Astrocyte (in vitro differentiated cells and primary cell): ENCODE measurements around the gene ZNF438. TPM values are rescaled to one million over a fixed set of nuclear protein-coding genes. Genes with fewer than 3 reads are reported as not detected.

Experiments used
- DNase-seq: peaks from one replicate; pipeline ENCODE4 v3.0.0-alpha.2; 2010; ENCODE audit warnings: low read depth
- FAIRE-seq: peaks from 2 replicates; lab custom pipeline; 2011; peaks lifted over from hg19 to GRCh38; lab: Jason Lieb, UNC
- H2AFZ ChIP-seq: 2 replicates; pipeline ENCODE4 v1.6.0; 2012; ENCODE audit warnings: low read depth, low read length, inconsistent platforms
- H3K27ac ChIP-seq: 2 replicates; pipeline ENCODE4 v1.5.1; 2011; ENCODE audit warnings: low read depth, low read length, inconsistent platforms
- H3K27me3 ChIP-seq: 2 replicates; pipeline ENCODE4 v1.6.0; 2011; ENCODE audit warnings: low read length, inconsistent platforms; ENCODE audit not compliant: insufficient read depth
- H3K36me3 ChIP-seq: 2 replicates; pipeline ENCODE4 v1.5.1; 2011; ENCODE audit warnings: low read length, inconsistent platforms; ENCODE audit not compliant: insufficient read depth
- H3K4me1 ChIP-seq: 2 replicates; pipeline ENCODE4 v1.5.1; 2011; ENCODE audit warnings: low read length, inconsistent platforms; ENCODE audit not compliant: insufficient read depth
- H3K4me2 ChIP-seq: 2 replicates; pipeline ENCODE4 v1.6.0; 2012; ENCODE audit warnings: low read length, inconsistent platforms
- H3K4me3 ChIP-seq: 2 replicates; pipeline ENCODE4 v1.5.1; 2011; ENCODE audit warnings: low read depth, mild to moderate bottlenecking, low read length, inconsistent platforms; ENCODE audit not compliant: insufficient read depth
- H3K79me2 ChIP-seq: 2 replicates; pipeline ENCODE4 v1.6.0; 2012; ENCODE audit warnings: mild to moderate bottlenecking, low read length, inconsistent platforms; ENCODE audit not compliant: insufficient read depth
- H3K9ac ChIP-seq: 2 replicates; pipeline ENCODE4 v1.6.0; 2012; ENCODE audit warnings: mild to moderate bottlenecking, low read length, inconsistent platforms
- H3K9me3 ChIP-seq: 2 replicates; pipeline ENCODE4 v1.5.1; 2012; ENCODE audit warnings: low read depth, mild to moderate bottlenecking, low read length, inconsistent platforms; ENCODE audit not compliant: insufficient read depth
- H4K20me1 ChIP-seq: 2 replicates; pipeline ENCODE4 v1.6.0; 2012; ENCODE audit warnings: low read length, inconsistent platforms; ENCODE audit not compliant: insufficient read depth
- H3K27ac Mint-ChIP-seq: one replicate; pipeline ENCODE4 v1.8.0; 2021; ENCODE audit warnings: mild to moderate bottlenecking, mixed read lengths; ENCODE audit not compliant: unreplicated experiment
- H3K27me3 Mint-ChIP-seq: one replicate; pipeline ENCODE4 v1.8.0; 2021; ENCODE audit warnings: low read depth, mixed read lengths; ENCODE audit not compliant: unreplicated experiment
- H3K36me3 Mint-ChIP-seq: one replicate; pipeline ENCODE4 v1.8.0; 2021; ENCODE audit warnings: low read depth, mixed read lengths; ENCODE audit not compliant: unreplicated experiment
- H3K4me1 Mint-ChIP-seq: one replicate; pipeline ENCODE4 v1.8.0; 2021; ENCODE audit warnings: low read depth, mixed read lengths; ENCODE audit not compliant: unreplicated experiment
- H3K4me3 Mint-ChIP-seq: one replicate; pipeline ENCODE4 v1.8.0; 2021; ENCODE audit warnings: mild to moderate bottlenecking, moderate library complexity, mixed read lengths; ENCODE audit not compliant: unreplicated experiment
- H3K9me3 Mint-ChIP-seq: one replicate; pipeline ENCODE4 v1.8.0; 2021; ENCODE audit warnings: mild to moderate bottlenecking, mixed read lengths; ENCODE audit not compliant: unreplicated experiment
- EZH2 ChIP-seq: IDR thresholded peaks from 2 replicates; pipeline ENCODE4 v1.6.1; 2012; ENCODE audit warnings: mild to moderate bottlenecking, low read length, inconsistent platforms; ENCODE audit not compliant: insufficient read depth
- total RNA-seq: library from RNA; stranded (reverse); gene quantifications from 2 replicates; pipeline ENCODE4 v1.2.1, GENCODE V29; 2021
- TF ChIP-seq, protein P1 (sequence below): IDR thresholded peaks from 2 replicates; pipeline ENCODE4 v1.5.1; 2011; ENCODE audit warnings: low read depth, mild to moderate bottlenecking, inconsistent platforms, low read length, moderate library complexity; ENCODE audit not compliant: insufficient read depth

Gene ZNF438
- total RNA-seq, 1 donor from 2014 or later, result 2.2 TPM

DNA sequence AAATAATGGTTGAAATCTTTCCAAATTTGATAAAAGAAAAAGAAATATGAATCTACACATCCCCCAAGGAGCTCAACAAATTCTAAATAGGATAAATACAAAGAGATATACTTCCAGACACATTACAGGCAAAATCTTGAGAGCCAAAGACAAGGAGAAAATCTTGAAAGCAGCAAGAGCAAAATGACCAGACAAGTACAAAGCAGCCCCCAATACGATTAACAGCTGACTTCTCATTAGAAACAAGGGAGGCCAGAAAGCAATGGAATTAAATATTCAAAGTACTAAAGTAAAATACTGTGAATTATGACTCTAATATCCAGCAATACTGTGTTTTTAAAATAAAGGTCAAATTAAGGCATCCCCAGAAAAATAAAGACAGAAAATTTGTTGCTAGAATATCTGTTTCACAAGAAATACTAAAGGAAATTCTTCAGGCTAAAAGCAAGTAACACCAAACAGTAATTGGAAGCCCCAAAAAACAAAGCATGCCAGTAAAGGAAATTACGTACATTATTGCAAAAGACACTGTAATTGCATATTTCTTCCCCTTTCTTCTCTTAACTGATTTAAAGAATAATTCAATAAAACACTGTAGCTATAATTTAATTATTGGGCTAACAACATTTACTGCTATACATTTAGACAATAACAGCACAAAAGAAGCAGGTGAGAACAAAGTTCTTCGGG is 36.4 kb downstream of the ZNF438 start:
- Mint-ChIP-seq H3K4me3 (no peak overlapping the region), H3K9me3 (peaks cover 14% of the 10 kb centered on the region), H3K4me1 (peaks cover 12% of the 10 kb centered on the region), H3K36me3 (peaks cover 15% of the 10 kb centered on the region), H3K27ac (no peak overlapping the region), H3K27me3 (no peaks in the 10 kb centered on the region)
- Histone ChIP-seq H3K4me1 (peaks cover 6% of the 10 kb centered on the region), H3K36me3 (no peaks in the 10 kb centered on the region), H3K27ac (no peak overlapping the region), H3K4me3 (no peak overlapping the region), H2AFZ (no peak overlapping the region), H3K27me3 (no peaks in the 10 kb centered on the region), H3K9me3 (no peaks in the 10 kb centered on the region), H3K9ac (no peak overlapping the region), H4K20me1 (no peaks in the 10 kb centered on the region), H3K4me2 (no peak overlapping the region), H3K79me2 (no peaks in the 10 kb centered on the region)
- TF ChIP-seq EZH2, result no peak
- TF ChIP-seq, protein P1, sequence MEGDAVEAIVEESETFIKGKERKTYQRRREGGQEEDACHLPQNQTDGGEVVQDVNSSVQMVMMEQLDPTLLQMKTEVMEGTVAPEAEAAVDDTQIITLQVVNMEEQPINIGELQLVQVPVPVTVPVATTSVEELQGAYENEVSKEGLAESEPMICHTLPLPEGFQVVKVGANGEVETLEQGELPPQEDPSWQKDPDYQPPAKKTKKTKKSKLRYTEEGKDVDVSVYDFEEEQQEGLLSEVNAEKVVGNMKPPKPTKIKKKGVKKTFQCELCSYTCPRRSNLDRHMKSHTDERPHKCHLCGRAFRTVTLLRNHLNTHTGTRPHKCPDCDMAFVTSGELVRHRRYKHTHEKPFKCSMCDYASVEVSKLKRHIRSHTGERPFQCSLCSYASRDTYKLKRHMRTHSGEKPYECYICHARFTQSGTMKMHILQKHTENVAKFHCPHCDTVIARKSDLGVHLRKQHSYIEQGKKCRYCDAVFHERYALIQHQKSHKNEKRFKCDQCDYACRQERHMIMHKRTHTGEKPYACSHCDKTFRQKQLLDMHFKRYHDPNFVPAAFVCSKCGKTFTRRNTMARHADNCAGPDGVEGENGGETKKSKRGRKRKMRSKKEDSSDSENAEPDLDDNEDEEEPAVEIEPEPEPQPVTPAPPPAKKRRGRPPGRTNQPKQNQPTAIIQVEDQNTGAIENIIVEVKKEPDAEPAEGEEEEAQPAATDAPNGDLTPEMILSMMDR, result no peak
- no peak for FAIRE-seq
- DNase-seq, result no peak

DNA sequence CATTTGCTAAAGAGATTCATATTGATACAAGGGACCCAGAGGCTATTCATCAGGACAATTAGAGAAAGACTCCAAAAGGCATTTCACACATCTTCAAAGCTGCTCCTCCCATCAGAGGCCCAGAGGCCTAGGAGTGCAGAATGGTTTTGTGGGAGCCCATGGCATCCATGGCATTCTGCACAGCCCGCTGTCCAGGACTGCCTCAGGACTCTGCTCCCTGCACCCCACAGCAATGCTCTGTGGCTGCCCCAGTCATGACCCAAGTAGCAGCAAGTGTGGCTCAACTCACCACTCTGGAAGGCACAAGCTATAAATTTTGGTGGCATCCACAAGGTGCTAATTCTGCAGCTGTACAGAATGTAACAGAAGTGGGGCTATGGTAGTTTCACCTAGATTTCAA is 38.5 kb downstream of the ZNF438 start:
- Histone ChIP-seq H3K4me3 (no peak overlapping the region), H3K27me3 (no peaks in the 10 kb centered on the region), H4K20me1 (no peaks in the 10 kb centered on the region), H3K79me2 (no peaks in the 10 kb centered on the region), H3K4me1 (no peaks in the 10 kb centered on the region), H2AFZ (no peak overlapping the region), H3K9me3 (no peaks in the 10 kb centered on the region), H3K27ac (no peak overlapping the region), H3K36me3 (no peaks in the 10 kb centered on the region), H3K9ac (no peak overlapping the region), H3K4me2 (no peak overlapping the region)
- DNase-seq, result no peak
- Mint-ChIP-seq H3K4me1 (no peaks in the 10 kb centered on the region), H3K27ac (no peak overlapping the region), H3K36me3 (peaks cover 15% of the 10 kb centered on the region), H3K27me3 (no peaks in the 10 kb centered on the region), H3K9me3 (peaks cover 12% of the 10 kb centered on the region), H3K4me3 (no peak overlapping the region)
- no peak for FAIRE-seq
- TF ChIP-seq, protein P1, result no peak
- TF ChIP-seq EZH2, result no peak

DNA sequence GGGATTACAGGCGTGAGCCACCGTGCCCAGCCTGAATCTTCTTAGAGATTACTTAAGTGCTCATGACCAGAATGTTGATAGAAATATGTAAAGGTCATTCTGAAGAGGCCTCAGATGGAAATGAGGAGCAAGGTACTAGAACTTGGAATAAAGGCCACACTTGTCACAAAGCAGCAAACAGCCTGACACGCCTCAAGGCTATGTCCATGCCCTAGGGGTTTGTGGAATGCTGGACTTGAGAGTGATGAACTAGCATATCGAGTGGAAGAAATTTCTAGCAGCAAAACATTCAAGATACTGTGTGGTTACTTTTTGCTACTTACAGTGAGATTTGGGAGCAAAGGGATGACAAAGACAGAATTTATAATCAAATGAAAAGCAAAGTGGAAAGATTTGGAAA is 39.0 kb downstream of the ZNF438 start:
- no peak overlapping the region for H3K4me3 ChIP-seq
- H3K79me2 ChIP-seq, result no peaks in the 10 kb centered on the region
- H3K27me3 Mint-ChIP-seq, result no peaks in the 10 kb centered on the region
- no peaks in the 10 kb centered on the region for H3K4me1 ChIP-seq
- H3K9ac ChIP-seq, result no peak overlapping the region
- H3K27ac ChIP-seq, result no peak overlapping the region
- H3K36me3 Mint-ChIP-seq, result peaks cover 15% of the 10 kb centered on the region
- H4K20me1 ChIP-seq, result no peaks in the 10 kb centered on the region
- H3K4me3 Mint-ChIP-seq, result no peak overlapping the region
- H3K27ac Mint-ChIP-seq, result no peak overlapping the region
- no peak overlapping the region for H2AFZ ChIP-seq
- H3K36me3 ChIP-seq, result no peaks in the 10 kb centered on the region
- no peaks in the 10 kb centered on the region for H3K27me3 ChIP-seq
- DNase-seq (no peak), FAIRE-seq (no peak)
- no peak for TF ChIP-seq EZH2
- TF ChIP-seq, protein P1, result no peak
- H3K4me2 ChIP-seq, result no peak overlapping the region
- H3K4me1 Mint-ChIP-seq, result no peaks in the 10 kb centered on the region
- H3K9me3 Mint-ChIP-seq, result peaks cover 12% of the 10 kb centered on the region
- H3K9me3 ChIP-seq, result no peaks in the 10 kb centered on the region
